GM10266 (cell line): Measurements from ENCODE around the gene PRUNE2.

Experiments
- DNase-seq: peaks from one replicate; pipeline ENCODE4 v3.0.0; 2012; ENCODE audit errors: extremely low spot score
- TF ChIP-seq, protein P1 (sequence below): IDR thresholded peaks from 2 replicates; pipeline ENCODE4 v1.5.1; 2012; ENCODE audit warnings: mild to moderate bottlenecking, low read depth; ENCODE audit not compliant: control insufficient read depth, insufficient read depth; ENCODE audit errors: missing control alignments

Gene PRUNE2

GRCh38 chr9:76620996-76621395, 284.9 kb downstream of the PRUNE2 start:
- DNase-seq: no peak

GRCh38 chr9:76620581-76620980, 285.3 kb downstream of the PRUNE2 start:
- TF ChIP-seq, protein P1, sequence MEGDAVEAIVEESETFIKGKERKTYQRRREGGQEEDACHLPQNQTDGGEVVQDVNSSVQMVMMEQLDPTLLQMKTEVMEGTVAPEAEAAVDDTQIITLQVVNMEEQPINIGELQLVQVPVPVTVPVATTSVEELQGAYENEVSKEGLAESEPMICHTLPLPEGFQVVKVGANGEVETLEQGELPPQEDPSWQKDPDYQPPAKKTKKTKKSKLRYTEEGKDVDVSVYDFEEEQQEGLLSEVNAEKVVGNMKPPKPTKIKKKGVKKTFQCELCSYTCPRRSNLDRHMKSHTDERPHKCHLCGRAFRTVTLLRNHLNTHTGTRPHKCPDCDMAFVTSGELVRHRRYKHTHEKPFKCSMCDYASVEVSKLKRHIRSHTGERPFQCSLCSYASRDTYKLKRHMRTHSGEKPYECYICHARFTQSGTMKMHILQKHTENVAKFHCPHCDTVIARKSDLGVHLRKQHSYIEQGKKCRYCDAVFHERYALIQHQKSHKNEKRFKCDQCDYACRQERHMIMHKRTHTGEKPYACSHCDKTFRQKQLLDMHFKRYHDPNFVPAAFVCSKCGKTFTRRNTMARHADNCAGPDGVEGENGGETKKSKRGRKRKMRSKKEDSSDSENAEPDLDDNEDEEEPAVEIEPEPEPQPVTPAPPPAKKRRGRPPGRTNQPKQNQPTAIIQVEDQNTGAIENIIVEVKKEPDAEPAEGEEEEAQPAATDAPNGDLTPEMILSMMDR: no peak
- no peak for DNase-seq

More at GRCh38 chr9:76620996-76621395, 284.9 kb downstream of the PRUNE2 start:
- TF ChIP-seq, protein P1: no peak

- TF ChIP-seq, protein P1: no peak
- DNase-seq: no peak
Measured at GRCh38 chr9:76619640-76620039, 286.3 kb downstream of the PRUNE2 start.

- DNase-seq: no peak
- TF ChIP-seq, protein P1: no peak
Measured at GRCh38 chr9:76619197-76619596, 286.7 kb downstream of the PRUNE2 start.

GRCh38 chr9:76618762-76619161, 287.2 kb downstream of the PRUNE2 start:
- no peak for DNase-seq
- TF ChIP-seq, protein P1: no peak

DNA sequence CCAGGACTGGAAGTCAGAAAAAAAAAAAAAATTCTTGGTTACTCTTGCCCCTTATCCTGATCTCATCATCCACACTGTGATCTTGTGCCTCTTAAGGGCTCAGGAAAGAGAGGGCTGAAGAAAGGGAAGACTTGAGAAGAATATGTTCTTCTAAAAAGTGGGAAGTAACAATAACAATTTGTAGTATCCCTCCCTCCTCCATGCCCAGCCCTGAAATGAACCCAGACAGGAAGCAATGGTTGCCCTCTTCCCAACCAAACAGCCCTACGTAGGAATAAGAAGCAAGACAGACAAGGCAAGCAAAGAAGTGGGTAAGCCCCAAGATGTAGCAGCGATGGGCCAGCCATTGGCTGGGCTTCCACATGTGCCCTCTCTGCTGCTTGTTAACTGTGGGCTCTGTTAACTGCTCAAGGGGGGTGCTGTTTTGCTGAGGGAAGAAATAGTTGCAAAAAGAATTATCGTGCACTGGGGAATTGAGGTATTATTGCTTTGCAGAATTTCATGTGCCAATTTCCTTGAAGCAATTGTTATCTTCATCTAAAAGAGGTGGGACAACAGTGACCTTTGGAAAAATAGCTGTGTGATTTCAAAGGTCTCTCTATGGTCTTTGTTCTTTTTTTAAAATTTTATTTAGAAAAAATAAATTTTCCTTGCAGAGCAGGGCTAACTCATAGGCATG, 288.3 kb downstream of the PRUNE2 start:
- TF ChIP-seq, protein P1: no peak
- no peak for DNase-seq

DNA sequence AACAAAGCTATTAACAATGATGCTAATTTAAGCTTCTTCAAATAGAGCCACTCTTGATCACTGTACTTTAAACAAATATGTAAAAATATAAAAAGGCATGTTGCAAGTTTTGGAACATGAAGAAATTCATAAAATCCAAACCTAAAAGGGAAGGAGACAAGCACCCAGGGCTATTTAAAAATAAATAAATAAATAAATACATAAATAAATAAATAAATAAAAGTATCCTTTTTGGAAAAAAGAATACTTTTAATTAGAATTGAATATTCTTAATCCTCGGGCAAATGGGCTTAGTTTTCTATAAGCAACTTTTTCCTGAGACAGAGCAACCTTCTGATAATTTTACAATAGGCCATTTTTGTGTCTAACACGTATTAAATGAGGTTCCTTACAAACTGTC, 289.1 kb downstream of the PRUNE2 start:
- TF ChIP-seq, protein P1: no peak
- no peak for DNase-seq
